ENCODE data around the gene LRRC8D.
A peak's percentile ranks its signal among the peaks of the same experiment; 100 is the strongest.

Gene LRRC8D

DNA sequence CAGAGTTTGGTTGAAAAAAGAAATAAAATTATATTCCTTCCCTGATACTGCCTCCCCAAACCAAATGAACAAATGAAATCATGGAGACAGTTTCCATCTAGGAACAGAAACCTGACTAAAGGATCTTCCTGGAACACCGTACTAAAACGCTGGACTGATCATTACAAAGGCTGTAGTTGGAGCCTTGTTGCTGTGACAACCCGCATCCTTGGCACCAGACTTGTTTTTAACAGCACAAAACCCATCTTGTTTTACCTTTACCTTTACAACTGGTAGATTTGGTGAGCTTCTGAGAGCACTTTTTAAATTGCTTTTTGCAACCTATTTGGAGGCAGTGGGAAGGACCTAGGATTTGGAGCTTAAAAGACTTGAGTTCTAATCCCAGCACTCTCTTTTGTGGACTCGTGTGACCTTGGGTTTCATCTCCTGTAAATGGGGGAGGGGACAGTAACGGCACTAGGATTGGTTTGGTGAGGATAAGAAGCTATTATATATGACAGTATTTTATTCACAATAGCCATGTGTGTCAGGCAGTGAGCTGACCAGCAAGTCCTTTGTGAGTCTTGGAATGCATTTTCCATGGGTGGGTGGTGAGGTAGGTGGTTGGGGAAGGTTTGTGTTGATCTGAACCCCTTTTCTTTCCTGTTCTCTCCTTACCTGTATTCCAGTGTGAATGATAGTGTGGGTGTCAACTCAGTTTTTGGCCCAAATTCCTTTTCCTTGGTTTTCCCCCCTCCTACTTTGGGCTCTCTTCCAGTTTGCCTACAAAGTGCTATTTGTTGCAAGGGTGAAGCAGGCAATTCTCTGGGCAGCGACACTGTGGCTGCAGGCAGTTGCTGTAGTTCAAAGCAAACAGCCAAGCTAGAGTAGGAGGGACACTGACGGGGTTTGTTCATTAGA, 12.6 kb downstream of the LRRC8D start:
- DNase-seq (ENCODE audit: low read depth in 3 of 3) = no peak

DNA sequence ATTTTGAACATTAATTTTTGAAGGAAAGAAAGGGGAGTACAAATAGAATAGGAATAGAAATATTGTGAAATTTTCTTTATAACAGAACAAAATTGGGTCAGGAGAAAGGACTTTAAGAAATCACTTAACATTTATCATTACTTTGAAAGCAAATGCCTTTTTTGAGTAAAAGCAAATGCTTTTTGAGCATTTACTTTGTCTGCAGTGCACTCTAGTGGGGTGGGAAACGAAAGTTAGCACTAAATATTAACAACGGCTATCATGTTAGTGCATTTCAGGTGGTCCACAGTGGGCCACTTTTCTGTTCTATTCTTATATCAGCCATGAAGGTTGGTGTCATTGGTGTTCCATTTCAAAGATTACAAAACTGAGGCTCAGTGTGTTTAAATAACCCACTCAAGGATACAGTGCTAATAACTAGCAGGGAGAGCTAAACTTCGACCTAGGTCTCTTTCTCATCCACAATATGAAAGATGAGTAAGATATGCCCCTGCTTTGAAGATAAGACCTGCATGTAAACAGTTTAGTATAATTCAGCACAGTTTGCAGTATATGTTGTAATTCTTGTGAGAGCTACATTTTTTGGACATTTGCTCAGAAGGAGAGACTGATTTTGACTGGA, 13.4 kb downstream of the LRRC8D start:
- DNase-seq (ENCODE audit: low read depth in 3 of 3) = no peak

DNA sequence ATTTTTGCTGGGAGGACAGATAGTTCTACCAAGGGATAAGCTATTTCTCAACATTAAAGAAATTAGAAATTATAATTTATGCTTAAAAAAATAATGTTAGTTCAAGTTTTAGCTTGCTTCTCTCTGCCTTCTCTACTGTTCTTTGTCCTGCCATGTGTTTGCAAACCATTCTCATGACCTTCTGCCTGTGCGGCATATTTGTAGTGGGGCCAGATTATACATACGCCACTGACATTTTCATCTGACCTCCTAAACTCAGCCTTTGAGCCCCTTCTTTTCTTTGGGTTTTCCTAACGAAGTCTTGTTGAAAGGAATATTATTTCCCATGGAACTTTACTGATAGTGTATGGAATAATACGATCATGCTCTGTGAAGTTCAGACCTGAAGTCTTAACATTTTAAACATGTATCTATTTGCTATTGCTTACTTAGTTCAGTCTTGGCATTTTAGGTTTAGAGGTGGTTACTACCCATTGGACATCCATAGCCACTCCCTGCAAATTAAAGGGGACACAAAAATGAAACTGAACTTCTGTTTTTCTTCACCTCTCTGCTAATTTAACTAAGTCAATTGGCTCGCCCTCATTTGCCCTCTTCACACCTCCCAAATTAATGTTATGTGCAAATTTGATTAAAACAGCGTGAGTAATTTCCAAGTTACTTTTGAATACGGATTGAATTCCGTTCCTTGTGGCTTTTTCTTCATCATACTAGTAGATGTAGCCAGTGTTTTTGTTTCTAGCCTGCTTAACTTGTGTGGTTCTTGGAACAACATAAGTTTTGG, 15.6 kb downstream of the LRRC8D start:
- no peak for DNase-seq (ENCODE audit: low read depth in 3 of 3)

DNA sequence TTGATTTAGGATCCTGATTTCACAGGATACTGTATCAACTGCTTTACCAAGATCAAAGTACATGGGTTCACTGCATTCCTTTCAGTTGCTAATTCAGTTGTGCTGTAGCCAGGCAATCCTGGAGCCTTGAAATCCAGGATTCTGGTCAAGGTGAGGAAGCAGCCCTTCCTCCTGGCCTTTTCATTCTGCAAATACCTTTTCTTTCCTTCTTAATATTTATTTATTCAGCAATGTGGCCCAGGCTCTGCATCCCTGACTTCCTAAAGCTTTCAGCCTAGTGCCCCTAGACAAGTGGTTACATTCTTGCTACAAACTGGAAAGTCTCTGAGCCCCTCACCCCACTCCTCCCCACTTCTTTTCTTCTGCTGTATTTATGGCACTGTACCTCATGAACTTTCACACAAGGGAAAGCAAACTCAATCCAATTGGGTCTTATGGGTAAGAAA, 16.2 kb downstream of the LRRC8D start:
- DNase-seq (ENCODE audit: low read depth in 3 of 3) = no peak

DNA sequence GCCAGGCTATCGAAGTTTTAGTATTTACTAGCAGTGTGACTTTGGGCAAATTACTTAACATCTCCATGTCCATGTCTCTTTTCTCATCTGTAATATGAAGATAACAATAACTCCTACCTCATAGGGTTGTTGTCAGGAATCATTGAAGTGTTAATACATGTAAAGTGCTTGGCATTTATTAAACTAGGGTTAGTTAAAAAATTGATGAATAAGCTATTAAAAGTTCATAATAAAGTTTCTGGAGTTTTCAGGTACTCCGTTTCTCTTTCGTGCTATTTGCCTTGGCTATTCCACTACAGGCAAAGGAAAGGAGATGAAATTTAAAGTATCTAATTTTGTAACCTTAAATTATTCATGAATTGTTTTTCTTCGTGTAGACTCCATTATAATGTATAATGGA, 16.7 kb downstream of the LRRC8D start:
- no peak for DNase-seq (ENCODE audit: low read depth in 3 of 3)

DNA sequence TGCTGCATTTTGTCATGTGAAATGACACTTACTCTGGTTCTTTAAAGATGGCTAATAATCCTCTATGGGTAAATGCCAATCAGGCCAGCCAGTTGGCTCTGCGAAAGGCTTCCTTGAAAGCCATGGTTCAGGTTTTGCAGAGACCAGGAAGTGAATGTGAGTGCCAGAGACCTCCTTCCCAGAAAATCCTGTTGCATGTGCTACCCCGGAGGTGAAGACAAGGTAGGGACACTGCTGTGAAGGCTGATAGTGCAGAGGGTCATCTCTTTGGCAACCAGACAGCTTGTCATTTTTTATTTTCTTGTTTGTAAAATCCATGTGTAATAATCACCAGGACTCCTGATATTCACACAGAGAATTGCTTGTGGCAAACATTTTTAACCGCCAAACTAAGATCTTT, 18.7 kb downstream of the LRRC8D start:
- no peak for DNase-seq (ENCODE audit: low read depth in 3 of 3)

DNA sequence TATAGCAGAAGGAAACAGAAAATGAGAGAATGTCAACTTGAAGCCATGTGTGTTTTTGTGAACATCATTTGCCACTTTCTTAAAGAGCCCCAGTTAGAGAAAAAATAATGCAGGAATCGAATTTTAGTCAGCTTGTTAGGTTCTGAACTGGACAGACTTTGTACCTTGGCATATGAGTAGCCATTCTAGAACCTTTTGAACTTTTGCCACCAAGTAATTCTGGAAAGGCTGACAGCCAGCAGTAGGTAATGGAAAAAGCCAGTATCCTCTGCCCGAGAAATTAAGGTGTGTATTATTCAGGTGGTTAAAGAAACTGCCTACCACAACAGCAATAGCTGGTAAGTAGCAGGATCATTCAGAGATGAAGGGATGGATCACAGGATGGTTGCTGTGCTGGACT, 20.7 kb downstream of the LRRC8D start:
- no peak for DNase-seq (ENCODE audit: low read depth in 3 of 3)

DNA sequence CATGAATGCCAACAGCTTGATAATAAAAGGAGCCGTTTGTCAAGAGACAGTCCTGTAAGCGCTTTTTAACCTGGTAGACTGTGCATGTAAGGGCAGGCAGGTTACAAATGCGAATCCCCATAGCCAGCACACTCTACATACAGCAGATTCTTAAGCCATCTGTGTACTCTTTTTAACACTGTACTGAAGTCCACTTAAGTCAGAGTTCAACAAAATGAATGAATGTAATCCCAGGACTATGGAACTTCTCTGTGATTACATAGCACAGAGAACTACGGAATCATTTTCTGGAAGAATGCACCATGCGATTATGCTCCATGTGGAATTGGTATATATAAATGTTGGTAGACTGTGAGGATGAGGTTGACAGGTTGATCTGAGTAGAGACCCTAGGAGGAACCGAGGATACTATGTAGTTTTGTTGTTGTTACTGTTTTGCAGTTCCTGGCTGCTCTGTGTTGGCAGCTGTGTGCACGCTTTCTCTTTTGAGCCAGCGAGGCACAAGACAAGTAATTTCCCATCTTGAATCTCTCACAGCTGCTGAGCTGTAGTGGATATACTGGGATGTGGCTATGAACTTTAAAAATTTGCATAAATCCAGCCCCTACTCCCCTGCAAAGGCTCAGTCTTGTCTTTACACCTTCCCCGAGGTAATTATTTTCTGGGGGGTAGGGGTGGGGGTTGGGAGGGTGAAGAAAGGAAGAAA, 21.9 kb downstream of the LRRC8D start:
- DNase-seq (ENCODE audit: low read depth in 3 of 3) = no peak

DNA sequence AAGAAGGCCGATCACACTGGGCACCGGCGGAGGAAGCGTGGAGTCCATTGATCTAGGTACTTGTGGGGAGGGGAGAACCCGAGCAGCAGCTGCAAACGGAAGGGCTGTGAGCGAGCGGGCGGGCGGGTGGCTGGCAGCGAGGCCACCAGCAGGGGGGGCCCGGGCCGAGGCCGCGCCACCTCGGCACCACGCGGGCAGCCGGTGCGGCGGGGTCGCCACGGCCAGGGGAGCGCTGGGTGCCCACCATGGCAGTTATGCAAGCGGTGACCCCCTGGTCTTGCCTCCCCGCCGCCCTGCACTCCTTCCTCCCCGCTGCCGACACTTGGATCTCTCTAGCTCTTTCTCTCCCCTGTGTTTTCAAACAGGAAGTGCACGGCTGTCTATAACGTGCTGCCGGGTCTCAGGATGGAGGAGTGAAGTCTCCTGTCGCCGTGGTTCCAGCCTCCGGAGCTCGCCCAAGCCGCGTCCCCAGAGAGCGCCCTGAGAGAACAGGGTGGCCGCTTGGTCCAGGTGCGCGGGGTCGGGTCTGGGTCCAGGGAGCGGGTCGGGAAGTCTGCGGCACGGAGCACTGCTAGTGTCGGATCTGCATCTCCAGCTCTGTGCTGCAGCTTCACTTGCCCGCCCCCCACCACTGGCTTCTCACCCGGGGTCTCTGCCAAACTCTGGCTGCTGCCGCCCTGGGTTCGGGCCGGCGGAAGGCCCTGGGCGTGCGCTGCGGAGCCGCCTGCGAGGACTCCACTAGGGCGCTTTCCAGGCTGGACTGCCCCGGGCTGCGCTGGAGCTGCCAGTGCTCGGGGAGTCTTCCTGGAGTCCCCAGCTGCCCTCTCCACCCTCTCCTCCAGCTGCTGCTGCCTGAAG, 22.7 kb downstream of the LRRC8D start:
- DNase-seq (ENCODE audit: low read depth in 3 of 3) = peak; percentile 63 to 74 (median 64)

DNA sequence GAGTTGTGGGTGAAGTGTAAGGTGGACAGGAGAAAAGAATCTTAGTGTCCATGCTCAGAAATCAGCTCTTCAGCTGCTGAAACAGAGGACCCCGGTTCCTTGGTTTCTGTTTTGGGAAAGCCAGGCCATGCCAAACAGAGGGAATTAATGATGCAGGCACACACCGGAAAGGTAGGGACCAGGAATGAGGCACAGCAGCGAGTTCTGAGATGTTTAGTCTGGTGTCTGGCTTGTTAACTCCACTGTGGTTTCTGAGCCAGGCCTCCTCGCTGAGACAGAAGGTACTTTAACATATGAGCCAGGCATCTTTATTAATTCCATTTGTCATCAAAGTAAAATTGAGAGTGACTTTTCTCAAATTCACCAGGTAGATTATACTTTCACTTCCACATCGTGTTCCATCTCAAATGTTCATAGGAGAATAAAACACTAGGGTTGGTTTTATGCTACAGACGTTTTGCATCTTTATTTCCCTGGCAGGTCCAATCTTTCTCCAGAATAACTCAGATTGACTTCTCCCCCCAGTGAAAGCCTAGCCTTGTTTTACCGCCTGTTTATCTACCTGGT, 23.5 kb downstream of the LRRC8D start:
- peak in 2 of 3 donors; percentile 32 to 38 for DNase-seq (ENCODE audit: low read depth in 3 of 3)

DNA sequence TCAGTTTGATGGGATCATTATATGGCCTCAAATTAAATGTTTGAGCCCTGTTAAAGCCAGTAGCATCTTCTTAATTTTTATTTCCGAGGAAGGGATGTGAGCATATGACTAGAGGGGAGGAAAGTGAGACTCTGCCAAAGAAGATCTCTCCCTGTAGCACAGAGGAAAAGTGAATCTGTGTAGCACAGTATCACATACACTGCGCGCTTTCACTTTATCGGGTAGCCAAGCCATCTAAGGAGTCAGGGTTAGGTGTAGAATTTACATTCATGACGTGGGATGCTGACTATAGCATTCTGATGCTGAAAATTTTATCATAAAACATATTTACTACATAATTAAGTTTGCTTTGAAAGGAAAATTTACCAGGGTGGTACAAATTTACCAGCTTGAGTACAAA, 24.0 kb downstream of the LRRC8D start:
- DNase-seq (ENCODE audit: low read depth in 3 of 3) = no peak

DNA sequence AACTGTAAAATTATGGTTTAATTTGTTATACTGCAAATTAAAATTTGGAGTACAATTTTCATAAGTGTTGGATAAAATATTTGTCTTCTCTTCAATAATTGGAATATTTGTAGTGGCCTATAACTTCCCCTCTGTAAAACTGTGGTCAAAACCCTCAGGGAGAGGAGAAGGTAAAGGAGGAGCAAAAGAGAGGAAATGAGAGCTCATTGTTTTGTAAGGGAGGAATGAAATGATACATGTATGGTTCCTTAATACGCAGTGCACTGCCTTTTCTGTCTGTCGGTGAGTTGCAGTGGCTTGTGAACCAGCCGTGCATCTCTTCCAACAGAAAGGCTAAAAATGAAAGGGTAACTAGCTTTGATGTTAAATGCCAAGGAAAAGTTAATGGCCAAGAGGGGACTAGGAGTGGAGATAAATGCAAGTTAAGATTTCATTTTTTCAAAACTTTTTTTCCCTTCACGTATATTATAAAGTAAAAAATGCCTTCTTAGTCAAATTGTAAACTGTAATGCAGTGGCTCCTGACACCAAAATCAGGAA, 26.4 kb downstream of the LRRC8D start:
- DNase-seq (ENCODE audit: low read depth in 3 of 3) = no peak

DNA sequence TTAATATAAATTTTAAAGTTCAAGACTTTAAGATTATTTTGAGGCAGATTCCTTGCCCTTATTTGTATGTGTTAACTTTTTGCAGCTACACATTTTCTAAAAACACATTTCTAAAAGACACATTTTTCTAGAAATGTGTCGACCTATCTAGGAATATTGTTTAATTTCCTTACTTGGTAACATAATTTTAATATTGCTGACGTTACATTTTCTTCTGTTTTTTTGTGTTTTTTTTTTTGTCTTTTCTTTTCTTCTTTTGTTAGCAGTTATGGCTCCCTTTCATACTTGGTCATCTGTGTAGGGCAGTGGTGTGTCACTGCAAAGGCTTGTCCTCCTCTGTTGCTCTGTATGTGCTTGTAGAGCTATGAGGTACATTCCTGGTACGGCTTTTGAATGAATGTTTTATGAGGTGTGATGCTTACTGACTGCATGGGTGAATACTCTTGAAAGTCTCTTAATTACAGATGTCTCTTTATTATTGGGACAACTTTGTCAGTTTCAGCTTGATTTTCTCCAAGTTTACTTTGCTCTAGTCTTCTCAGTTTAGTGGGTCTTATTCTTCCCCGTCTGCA, 30.1 kb downstream of the LRRC8D start:
- no peak for DNase-seq (ENCODE audit: low read depth in 3 of 3)

DNA sequence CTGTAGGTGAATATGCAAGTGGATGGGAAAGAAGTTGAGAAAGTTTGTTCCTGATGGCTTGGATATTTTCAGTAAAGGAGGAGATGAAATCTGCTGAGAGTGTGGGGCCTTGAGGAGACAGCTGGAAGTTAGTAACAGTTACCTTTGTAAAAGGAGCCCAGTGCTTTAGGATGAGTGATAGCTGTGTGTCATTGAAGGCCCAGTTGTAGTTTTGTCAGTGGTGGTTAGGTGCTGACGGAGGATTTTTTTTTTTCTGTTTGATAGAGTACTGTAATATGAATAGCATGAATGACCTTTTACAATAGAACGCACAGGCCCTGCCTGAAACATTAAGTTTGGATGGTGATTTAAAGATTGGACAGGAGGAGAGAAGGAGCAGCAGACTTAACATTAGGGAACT, 33.3 kb downstream of the LRRC8D start:
- no peak for DNase-seq (ENCODE audit: low read depth in 3 of 3)

DNA sequence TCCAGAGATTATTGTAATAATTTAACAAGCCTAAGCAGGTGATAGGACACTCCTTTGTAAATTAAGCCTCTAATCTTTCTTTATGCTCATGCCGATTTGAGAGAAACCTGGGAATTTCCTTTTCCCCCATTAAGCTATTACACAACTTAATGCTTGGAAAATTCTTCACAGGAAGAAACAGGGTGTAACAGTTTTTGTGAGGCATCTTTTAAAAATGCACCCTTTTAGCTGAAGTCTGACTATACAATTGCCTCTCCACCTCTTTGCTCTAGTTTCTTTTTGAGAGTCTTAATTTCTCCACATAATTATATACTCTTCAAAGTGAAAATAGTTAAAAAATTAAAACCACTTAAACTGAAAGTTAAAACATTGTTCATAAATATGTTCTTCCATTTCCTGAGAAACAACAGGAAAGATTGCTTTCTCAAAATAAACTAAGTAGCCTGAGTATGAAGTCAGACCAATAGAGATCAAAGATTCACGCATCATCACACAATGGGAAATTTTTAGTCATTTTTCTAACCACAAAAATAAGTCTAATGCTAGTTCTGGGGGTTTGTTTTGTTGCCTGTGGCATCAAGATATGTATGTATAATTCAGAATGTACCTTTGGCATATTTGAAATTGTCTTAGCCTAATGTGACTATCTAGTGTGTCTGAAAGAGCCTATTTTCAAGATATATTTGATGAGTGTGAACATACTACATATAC, 34.7 kb downstream of the LRRC8D start:
- DNase-seq (ENCODE audit: low read depth in 3 of 3) = no peak

DNA sequence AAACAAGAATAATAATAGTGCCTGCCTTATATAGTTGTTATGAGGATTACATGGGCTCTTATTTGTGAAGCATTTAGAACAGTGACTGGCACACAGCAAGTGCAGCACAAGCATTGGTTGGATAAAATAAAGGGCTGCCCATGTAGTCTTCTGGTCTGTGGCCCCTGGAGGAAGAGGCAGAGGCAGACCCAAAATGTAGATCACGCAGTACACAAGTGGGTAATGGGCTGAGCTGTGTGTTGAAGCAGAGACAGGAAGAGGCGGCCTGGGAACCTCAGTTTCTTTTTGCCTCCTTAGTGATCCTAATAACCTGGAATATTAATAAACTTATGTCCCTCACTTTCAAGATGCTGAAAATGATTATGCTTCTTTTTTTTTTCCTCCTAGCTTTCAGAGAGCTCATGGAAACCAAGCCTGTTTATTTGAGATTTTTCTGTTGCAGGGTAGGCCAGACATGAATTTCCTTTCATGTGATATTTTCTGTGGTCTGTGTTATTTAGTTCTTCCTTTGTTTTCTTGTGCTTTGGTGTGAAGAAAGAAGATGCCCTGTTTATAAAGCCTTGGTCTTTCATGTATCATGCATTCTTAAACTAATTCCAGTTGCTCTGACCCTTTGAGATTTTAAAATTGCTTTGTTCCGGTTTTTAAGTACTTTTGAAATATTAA, 42.5 kb downstream of the LRRC8D start:
- DNase-seq (ENCODE audit: low read depth in 3 of 3) = no peak

DNA sequence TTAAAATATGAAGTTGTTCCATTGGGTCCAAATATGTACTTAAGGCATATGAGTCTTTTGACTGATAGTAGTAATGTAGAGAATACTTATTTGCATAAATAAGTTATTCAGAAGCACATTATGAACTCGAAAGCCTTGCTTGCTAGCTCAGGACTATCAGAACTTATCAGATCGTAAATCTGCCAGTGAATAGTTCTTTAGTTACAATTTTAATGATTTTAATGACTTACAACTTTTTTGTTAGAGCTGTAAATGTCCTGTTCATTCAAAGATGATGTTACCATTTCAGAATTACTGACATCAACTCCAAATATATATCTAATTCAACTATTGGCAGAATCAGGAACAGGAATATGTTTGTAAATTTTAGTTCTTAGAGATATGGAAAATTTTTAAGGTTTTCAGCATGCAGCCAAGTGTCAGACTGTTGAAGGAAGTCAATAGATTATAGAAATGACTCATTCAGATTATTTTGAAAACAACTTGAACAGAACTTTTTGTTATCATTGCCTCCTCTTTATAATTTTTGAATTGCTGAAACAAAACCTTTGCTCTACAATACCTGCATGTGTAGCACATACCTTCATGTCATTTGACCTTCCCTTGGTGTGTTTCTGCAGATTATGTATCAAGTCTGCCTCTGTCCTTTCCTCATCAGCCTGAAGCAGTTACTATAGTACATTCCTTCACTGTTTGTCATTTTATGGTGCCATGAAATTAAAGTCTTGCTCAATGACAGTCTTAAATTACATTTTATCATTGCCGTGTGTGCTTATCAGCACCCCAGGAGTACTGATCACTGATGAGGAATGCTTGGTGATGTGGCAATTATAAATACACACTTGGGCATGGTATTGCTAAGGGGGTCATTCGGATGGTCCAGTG, 44.9 kb downstream of the LRRC8D start:
- DNase-seq (ENCODE audit: low read depth in 3 of 3) = no peak

DNA sequence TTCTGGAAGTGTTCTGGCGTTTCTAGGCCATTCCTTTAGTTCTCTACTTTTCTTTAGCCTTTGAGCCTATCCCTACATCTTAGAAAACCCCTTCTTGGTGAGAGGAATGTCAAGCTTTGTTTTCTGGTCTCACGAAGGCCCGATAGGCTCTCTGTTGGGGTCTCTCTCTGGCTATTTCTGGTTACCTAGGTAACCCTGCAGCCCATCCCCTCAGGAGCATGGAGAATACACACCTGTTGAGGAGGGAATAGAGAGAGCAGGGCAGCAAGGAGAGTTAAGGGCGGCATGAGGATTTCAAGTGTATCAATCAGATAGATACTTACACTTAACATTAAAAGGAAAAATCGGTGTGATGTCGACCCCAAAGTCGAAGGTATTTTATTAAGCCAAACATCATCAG, 45.7 kb downstream of the LRRC8D start:
- no peak for DNase-seq (ENCODE audit: low read depth in 3 of 3)

Measured in stimulated activated CD4-positive, alpha-beta T cell treated with anti-CD3 and anti-CD28 coated beads, TNF-alpha, amount 100 ng/mL, for 48 hours (primary cell).